ENCODE results near the gene WIZ. TPM values are rescaled to one million over a fixed set of nuclear protein-coding genes. Genes with fewer than 3 reads are reported as not detected.

The WIZ gene
- total and polyA plus RNA-seq, 2 of the 8 experiments (the other 6 are each of a cell fraction or from before 2014, with no cell fraction given) = 12.5 to 33.2 TPM

DNA sequence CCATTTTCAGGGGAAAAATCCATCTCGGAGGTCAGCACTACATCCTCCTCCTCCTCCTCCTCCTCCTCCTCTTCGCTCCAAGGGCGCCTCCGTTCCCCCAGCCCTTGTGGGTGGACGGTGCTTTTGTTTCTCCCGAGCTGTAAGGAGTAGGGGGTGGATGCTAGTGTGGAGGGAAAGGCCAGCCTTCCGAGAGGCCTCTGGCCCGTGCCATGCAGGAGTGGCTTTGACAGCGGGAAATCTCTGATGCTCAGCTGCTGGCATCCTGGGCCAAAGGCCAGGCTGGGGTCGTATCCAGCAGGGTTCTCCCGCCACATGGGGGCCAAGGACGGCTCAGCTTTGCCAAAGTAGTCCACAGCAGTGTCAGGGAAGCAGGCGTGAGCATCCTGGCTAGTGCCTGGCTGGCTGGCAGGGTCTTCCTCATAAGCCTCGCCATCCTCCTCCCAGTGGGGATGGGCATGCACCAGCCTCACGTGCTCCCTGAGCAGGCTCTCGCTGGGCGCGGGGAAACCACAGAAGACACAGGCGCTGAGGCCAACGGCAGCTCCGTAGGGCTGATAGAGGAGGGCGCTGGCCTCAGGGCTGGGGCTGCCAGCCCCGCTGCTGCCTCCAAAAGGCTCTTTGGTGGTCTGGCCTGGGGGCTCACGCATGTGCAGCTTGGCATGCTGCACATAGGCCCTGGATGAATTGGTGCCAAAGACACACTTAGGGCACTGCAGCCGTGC, 10.5 kb downstream of the WIZ start:
- no peak overlapping the region for H3K9ac ChIP-seq (replicated peaks in 1 of 4; ENCODE audit: extremely low read depth in 1 of 4, low read depth in 3 of 4, low read length in 3 of 4)
- no peak for TF ChIP-seq SRF (IDR thresholded peaks at IDR 0.05; ENCODE audit: low read depth, low read length)
- POLR2A ChIA-PET (ENCODE audit: partially characterized antibody) = interaction anchor here (2.6 kb wide), 1 partner anchor 20 kb away, joined by 8 read pairs; the partner anchor contains the start of gene AKAP8L

More for the DNA sequence above, 10.5 kb downstream of the WIZ start:
- Histone ChIP-seq H3K18ac (ENCODE audit: extremely low read depth, low read length) (no peak overlapping the region), H4K5ac (ENCODE audit: insufficient read length, low read depth, low read length) (no peak overlapping the region), H3K27me3 (replicated peaks in 1 of 4; ENCODE audit: control insufficient read depth in 3 of 4, extremely low read depth in 1 of 4, insufficient read depth in 3 of 4, low read length in 3 of 4) (no peaks in the 10 kb centered on the region), H3K4me3 (ENCODE audit: extremely low read depth in 1 of 4, insufficient read depth in 2 of 4, low read depth in 3 of 4, low read length in 4 of 4) (no peak overlapping the region), H2BK5ac (ENCODE audit: low read depth, low read length) (no peak overlapping the region), H2AK5ac (ENCODE audit: low read depth, low read length) (no peak overlapping the region), H3K14ac (ENCODE audit: insufficient read length) (no peak overlapping the region), H2BK20ac (ENCODE audit: low read length) (no peak overlapping the region), H4K91ac (replicated peaks; ENCODE audit: insufficient read length, low read length) (no peak overlapping the region), H4K8ac (ENCODE audit: extremely low read depth, insufficient read depth, low read length) (no peak overlapping the region), H3K9me3 (ENCODE audit: insufficient read depth in 2 of 2, low read depth in 1 of 2, low read length in 1 of 2) (no peaks in the 10 kb centered on the region), H2BK12ac (ENCODE audit: low read depth, low read length) (no peak overlapping the region), H3K23ac (ENCODE audit: insufficient read length) (no peak overlapping the region), H3K4me2 (ENCODE audit: insufficient read depth in 1 of 2, low read depth in 2 of 2, low read length in 2 of 2) (no peak overlapping the region), H3K56ac (replicated peaks; ENCODE audit: insufficient read length, low read depth, low read length) (no peak overlapping the region), H3K36me3 (ENCODE audit: control insufficient read depth in 2 of 4, insufficient read depth in 4 of 4, low read length in 3 of 4) (no peaks in the 10 kb centered on the region), H2BK15ac (ENCODE audit: low read length) (no peak overlapping the region), H4K20me1 (replicated peaks in 1 of 2; ENCODE audit: control insufficient read depth in 1 of 2, insufficient read depth in 2 of 2, low read length in 2 of 2) (no peaks in the 10 kb centered on the region), H3K27ac (ENCODE audit: low read depth, low read length) (no peak overlapping the region), H3K4me1 (replicated peaks in 1 of 4; ENCODE audit: control insufficient read depth in 3 of 4, insufficient read depth in 4 of 4, low read length in 3 of 4) (no peaks in the 10 kb centered on the region; a peak in 1 of 7 replicates), H3K23me2 (ENCODE audit: low read depth, low read length) (no peaks in the 10 kb centered on the region), H3K79me1 (ENCODE audit: low read depth, low read length) (no peaks in the 10 kb centered on the region), H3K4ac (replicated peaks; ENCODE audit: insufficient read length, low read depth, low read length) (no peak overlapping the region), H2BK120ac (replicated peaks; ENCODE audit: low read depth, low read length) (no peak overlapping the region), H2AFZ (ENCODE audit: low read length) (no peak overlapping the region), H3K79me2 (ENCODE audit: control insufficient read depth in 1 of 2, insufficient read depth in 2 of 2, low read length in 2 of 2) (no peaks in the 10 kb centered on the region)
- 83% methylated on average over 22 of the region's 25 CpGs; no CpG with 5 or more reads in 1 of the 2 experiments for WGBS, 2 experiments (ENCODE audit: extremely low coverage in 1 of 2, insufficient coverage in 1 of 2, insufficient read length in 1 of 2, insufficient replicate concordance in 2 of 2, low coverage in 1 of 2, low lambda C conversion rate in 2 of 2, missing lambda C conversion rate in 1 of 2)
- no peak for DNase-seq (ENCODE audit: low read depth in 1 of 2, low spot score in 2 of 2)
- CTCF ChIA-PET (ENCODE audit: partially characterized antibody) = interaction anchor here (1.1 to 7.5 kb wide), 3 partner anchors 9 to 19 kb away, joined by 3 to 48 read pairs (median 8); partner anchors contain the start of gene AKAP8L
- no peak for FAIRE-seq

Data from H1 (cell line).